B cell (primary cell): ENCODE measurements around the gene ABHD2.

Source experiments
- EZH2 ChIP-seq: IDR thresholded peaks from 2 replicates; pipeline ENCODE4 v1.6.1; 2012; ENCODE audit warnings: borderline replicate concordance, low read depth, mild to moderate bottlenecking, moderate library complexity, low read length; ENCODE audit not compliant: insufficient read depth, poor library complexity, severe bottlenecking
- TF ChIP-seq, protein P1 (sequence below): fragments of 200-600 bp; IDR thresholded peaks from one replicate; pipeline ENCODE4 v1.8.0; 2022; ENCODE audit warnings: antibody characterized with exemption, mild to moderate bottlenecking

GRCh38 chr15:89119489-89120478 is 31.5 kb downstream of the ABHD2 start:
- TF ChIP-seq, protein P1, sequence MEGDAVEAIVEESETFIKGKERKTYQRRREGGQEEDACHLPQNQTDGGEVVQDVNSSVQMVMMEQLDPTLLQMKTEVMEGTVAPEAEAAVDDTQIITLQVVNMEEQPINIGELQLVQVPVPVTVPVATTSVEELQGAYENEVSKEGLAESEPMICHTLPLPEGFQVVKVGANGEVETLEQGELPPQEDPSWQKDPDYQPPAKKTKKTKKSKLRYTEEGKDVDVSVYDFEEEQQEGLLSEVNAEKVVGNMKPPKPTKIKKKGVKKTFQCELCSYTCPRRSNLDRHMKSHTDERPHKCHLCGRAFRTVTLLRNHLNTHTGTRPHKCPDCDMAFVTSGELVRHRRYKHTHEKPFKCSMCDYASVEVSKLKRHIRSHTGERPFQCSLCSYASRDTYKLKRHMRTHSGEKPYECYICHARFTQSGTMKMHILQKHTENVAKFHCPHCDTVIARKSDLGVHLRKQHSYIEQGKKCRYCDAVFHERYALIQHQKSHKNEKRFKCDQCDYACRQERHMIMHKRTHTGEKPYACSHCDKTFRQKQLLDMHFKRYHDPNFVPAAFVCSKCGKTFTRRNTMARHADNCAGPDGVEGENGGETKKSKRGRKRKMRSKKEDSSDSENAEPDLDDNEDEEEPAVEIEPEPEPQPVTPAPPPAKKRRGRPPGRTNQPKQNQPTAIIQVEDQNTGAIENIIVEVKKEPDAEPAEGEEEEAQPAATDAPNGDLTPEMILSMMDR, result no peak
- TF ChIP-seq EZH2, result no peak
